Left lung (tissue), 10 donors: ENCODE measurements around the gene HINFP. TPM values are rescaled to one million over a fixed set of nuclear protein-coding genes. Genes with fewer than 3 reads are reported as not detected.
"Not testable (repeated sequence)": the region's sequence is repeated elsewhere in the genome, so short reads cannot be mapped to it uniquely, and the experiment has no call there.

Source experiments
- ATAC-seq: fragments of 200-7000 bp; cut with Tn5 transposase; one replicate; pipeline ENCODE4 v1.9.1; 2020; ENCODE audit warnings: moderate library complexity
- DNase-seq, 4 donors: peaks; one replicate each; pipeline ENCODE4 v3.0.0-alpha.2; 2013 to 2020
- H3K27ac ChIP-seq, 2 donors: fragments of 200-600 bp; sonication (generic) in 1 of 2; one replicate each; pipeline versions ENCODE4 v1.5.0 to v1.8.0; 2020 to 2021
- H3K27me3 ChIP-seq, 2 donors: fragments of 200-600 bp; sonication (generic) in 1 of 2; one replicate each; pipeline versions ENCODE4 v1.5.0 to v1.8.0; 2020 to 2021
- H3K36me3 ChIP-seq, 2 donors: fragments of 200-600 bp; sonication (generic) in 1 of 2; one replicate each; pipeline versions ENCODE4 v1.5.0 to v1.8.0; 2020 to 2021
- H3K4me1 ChIP-seq, 2 donors: fragments of 200-600 bp; one replicate each; pipeline ENCODE4 v1.8.0; 2021
- H3K4me3 ChIP-seq, 2 donors: fragments of 200-600 bp; sonication (generic) in 1 of 2; one replicate each; pipeline versions ENCODE4 v1.5.0 to v1.8.0; 2020 to 2021; ENCODE audit warnings: mild to moderate bottlenecking in 1 of 2
- H3K9me3 ChIP-seq, 2 donors: fragments of 200-600 bp; sonication (generic) in 1 of 2; one replicate each; pipeline versions ENCODE4 v1.5.0 to v1.8.0; 2020 to 2021
- intact Hi-C, 2 donors: fragments of 100-400 bp; cut with DNase I; formaldehyde crosslinking; loops; one replicate each; pipeline versions ENCODE4 v1.11.2 to v1.14.2; 2022
- polyA plus RNA-seq, 6 donors: library from polyadenylated mRNA; unstranded; fragments of 120-200 nt; gene quantifications; one replicate each; pipeline ENCODE4 v1.2.1, GENCODE V29; 2013; ENCODE audit not compliant: insufficient read length in 6 of 6
- total RNA-seq, 2 donors: library from RNA; stranded (reverse); fragmentation: NEBNext Ultra II Directional; extraction: Animal tissue kit (Norgen Biotek cat#: 25700); gene quantifications; one replicate each; pipeline ENCODE4 v1.2.1, GENCODE V29; 2021
- TF ChIP-seq, protein P1 (sequence below), 2 donors: fragments of 200-600 bp; sonication (generic) in 1 of 2; IDR thresholded peaks; one replicate each; pipeline versions ENCODE4 v1.5.0 to v1.8.0; 2021; ENCODE audit warnings: antibody characterized with exemption in 2 of 2
- donor health status: DM: no; HTN: yes; CAD: no.
- donor health status: DM: no; HTN: no; CAD: no.

HINFP gene
- total and polyA plus RNA-seq, 8 donors, result 21.6 to 41.7 (median 38.4) TPM

DNA sequence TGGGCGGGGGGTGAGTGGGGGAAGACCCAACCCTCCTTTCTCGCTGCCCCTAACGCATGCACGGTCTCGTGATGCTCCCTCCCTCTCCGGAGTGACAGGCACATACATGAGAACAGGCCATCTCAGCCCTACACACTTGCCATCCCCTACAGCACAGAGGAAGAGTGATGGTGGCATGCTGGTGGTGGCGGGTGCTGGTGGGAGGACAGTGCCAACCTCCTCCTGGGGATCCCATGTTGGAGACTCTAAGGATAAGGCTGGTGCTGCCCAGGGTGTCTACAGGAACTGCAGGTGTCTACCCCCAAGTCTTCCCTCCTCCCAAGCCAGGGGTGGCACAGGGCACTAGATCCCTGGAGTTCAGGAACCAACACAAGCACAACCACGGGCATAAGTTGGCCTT, 40.5 kb downstream of the HINFP start:
- H3K4me3 ChIP-seq, result no peak overlapping the region
- H3K9me3 ChIP-seq, result no peaks in the 10 kb centered on the region
- TF ChIP-seq, protein P1, sequence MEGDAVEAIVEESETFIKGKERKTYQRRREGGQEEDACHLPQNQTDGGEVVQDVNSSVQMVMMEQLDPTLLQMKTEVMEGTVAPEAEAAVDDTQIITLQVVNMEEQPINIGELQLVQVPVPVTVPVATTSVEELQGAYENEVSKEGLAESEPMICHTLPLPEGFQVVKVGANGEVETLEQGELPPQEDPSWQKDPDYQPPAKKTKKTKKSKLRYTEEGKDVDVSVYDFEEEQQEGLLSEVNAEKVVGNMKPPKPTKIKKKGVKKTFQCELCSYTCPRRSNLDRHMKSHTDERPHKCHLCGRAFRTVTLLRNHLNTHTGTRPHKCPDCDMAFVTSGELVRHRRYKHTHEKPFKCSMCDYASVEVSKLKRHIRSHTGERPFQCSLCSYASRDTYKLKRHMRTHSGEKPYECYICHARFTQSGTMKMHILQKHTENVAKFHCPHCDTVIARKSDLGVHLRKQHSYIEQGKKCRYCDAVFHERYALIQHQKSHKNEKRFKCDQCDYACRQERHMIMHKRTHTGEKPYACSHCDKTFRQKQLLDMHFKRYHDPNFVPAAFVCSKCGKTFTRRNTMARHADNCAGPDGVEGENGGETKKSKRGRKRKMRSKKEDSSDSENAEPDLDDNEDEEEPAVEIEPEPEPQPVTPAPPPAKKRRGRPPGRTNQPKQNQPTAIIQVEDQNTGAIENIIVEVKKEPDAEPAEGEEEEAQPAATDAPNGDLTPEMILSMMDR (IDR thresholded peaks at IDR 0.05), result no peak
- DNase-seq, result no peak
- ATAC-seq, result no peak
- no peaks in the 10 kb centered on the region for H3K36me3 ChIP-seq
- intact Hi-C loops, result no loop called here
- no peaks in the 10 kb centered on the region for H3K4me1 ChIP-seq
- no peaks in the 10 kb centered on the region for H3K27me3 ChIP-seq
- H3K27ac ChIP-seq, result no peak overlapping the region

DNA sequence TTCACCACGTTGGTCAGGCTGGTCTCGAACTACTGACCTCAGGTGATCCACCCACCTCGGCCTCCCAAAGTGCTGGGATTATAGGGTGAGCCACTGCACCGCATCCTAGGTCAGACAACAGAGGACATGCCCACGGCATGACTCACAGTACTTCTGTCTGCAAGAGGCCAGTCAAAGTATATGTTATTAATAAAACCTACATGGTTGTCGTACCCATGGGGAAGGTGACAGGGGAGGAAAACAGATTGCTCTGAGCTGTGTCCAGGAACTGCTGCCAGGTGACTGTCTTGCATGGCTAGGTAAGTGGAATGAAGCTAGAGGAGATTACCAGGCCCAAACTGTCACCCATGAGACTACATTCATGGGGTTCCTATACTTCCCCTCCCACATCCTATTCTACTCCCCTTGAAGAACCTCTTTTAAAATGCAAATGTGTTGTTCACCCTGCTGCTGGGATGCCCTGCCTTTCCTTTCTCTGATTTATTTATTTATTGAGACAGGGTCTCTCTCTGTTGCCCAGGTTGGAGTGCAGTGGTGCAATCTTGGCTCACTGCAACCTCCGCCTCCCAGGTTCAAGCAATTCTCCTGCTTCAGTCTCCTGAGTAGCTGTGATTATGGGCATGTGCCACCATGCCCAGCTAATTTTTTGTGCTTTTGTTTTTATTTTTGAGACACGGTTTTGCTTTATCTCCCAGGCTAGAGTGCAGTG, 45.1 kb downstream of the HINFP start:
- Histone ChIP-seq H3K36me3 (no peaks in the 10 kb centered on the region), H3K4me3 (no peak overlapping the region), H3K27ac (no peak overlapping the region), H3K4me1 (peaks cover 0 to 13% of the 10 kb centered on the region in 2 donors), H3K9me3 (no peaks in the 10 kb centered on the region), H3K27me3 (no peaks in the 10 kb centered on the region)
- intact Hi-C loops, result no loop called here
- TF ChIP-seq, protein P1 (IDR thresholded peaks at IDR 0.05), result no peak
- ATAC-seq (peak; percentile 3), DNase-seq (no peak)

- H3K27me3 ChIP-seq, DNase-seq, H3K36me3 ChIP-seq, H3K9me3 ChIP-seq, intact Hi-C loops, H3K4me3 ChIP-seq, H3K27ac ChIP-seq, ATAC-seq: not testable (repeated sequence)
- peaks cover 0 to 13% of the 10 kb centered on the region in 2 donors for H3K4me1 ChIP-seq
Observed at GRCh38 chr11:119167077-119167458, 45.7 kb downstream of the HINFP start.

- DNase-seq, result no peak
- Histone ChIP-seq H3K9me3 (no peaks in the 10 kb centered on the region), H3K27ac (peak overlapping the region in 1 of 2 donors; percentile 95), H3K4me1 (peaks cover 0 to 13% of the 10 kb centered on the region in 2 donors), H3K36me3 (no peaks in the 10 kb centered on the region), H3K4me3 (no peak overlapping the region), H3K27me3 (no peaks in the 10 kb centered on the region)
- ATAC-seq, result peak; percentile 12
- TF ChIP-seq, protein P1 (IDR thresholded peaks at IDR 0.05), result no peak
- intact Hi-C loops, result no loop called here
Observed at GRCh38 chr11:119167933-119168332, 46.6 kb downstream of the HINFP start.

- TF ChIP-seq, protein P1 (IDR thresholded peaks at IDR 0.05), result peak; percentile 65 to 88
- no peaks in the 10 kb centered on the region for H3K9me3 ChIP-seq
Observed at GRCh38 chr11:119168471-119169281, 47.3 kb downstream of the HINFP start, which contains the start of gene NLRX1. Gene NLRX1, plus strand, starts transcription at chr11:119168725. Its CDS starts 2,679 bp downstream, at chr11:119171404.

More at GRCh38 chr11:119168471-119169281, 47.3 kb downstream of the HINFP start, which contains the start of gene NLRX1:
- H3K36me3 ChIP-seq, result peaks cover 0 to 3% of the 10 kb centered on the region in 2 donors
- ATAC-seq, result peak; percentile 97
- intact Hi-C loops, result no loop called here
- peaks cover 0 to 13% of the 10 kb centered on the region in 2 donors for H3K4me1 ChIP-seq
- H3K27ac ChIP-seq, result peak within 1 kb of the TSS; percentile 90 to 95
- peak within 1 kb of the TSS; percentile 78 to 83 for H3K4me3 ChIP-seq
- no peaks in the 10 kb centered on the region for H3K27me3 ChIP-seq
- DNase-seq, result peak; percentile 75 to 97 (median 90)
